HG02610 (cell line): ENCODE measurements around the gene EIF4A2.
"Not testable (repeated sequence)": the region's sequence is repeated elsewhere in the genome, so short reads cannot be mapped to it uniquely, and the experiment has no call there.

Source experiments
- ATAC-seq: cut with Tn5 transposase; IDR thresholded peaks from one replicate; pipeline ENCODE4 v1.9.1; 2021; ENCODE audit warnings: mild to moderate bottlenecking, moderate library complexity; ENCODE audit not compliant: unreplicated experiment

Gene EIF4A2

DNA sequence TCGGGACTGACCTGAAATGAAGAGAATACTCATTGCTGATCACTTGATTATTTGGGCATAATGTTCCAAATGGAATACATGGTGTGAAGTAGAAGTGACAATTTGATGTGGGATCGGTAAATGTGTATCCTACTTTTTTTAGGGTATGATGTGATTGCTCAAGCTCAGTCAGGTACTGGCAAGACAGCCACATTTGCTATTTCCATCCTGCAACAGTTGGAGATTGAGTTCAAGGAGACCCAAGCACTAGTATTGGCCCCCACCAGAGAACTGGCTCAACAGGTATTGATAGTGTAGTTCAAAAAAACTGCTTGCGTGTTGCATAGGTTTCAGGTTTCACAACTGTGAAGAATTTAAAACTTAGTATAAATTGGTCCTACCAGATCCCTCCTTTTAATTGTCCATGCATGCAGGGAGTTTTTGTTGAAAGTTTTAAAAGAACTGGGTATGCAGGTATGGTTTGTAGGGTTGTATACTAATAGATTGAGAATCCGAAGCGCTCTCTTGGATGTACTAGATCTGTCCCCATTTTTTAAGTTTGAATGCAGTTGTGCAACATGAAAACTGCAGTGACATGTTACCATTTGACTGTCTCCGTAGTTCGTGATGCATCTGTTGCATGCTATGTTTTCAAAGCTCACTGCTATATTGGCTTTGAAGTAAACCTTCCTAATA lies 1.6 kb downstream of the EIF4A2 start:
- no peak for ATAC-seq

DNA sequence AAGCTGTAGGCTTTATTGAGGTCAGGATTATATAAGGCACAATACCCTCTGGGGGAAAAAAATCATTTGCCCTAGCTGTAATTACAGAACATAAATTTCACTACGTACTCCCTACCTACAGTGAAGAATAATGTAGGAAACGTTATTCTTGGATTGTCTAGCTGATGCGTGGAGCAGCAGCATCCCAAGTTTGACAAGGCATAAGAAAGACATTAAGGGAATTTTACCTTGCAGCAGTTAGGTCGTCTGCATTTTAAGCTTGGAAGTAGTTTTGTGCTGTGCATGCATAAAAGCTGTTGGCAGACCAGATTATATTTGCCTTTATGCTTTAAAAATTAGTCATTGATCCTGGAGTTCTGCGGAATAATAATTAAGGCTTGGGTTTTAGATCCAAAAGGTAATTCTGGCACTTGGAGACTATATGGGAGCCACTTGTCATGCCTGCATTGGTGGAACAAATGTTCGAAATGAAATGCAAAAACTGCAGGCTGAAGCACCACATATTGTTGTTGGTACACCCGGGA lies 2.2 kb downstream of the EIF4A2 start:
- no peak for ATAC-seq

DNA sequence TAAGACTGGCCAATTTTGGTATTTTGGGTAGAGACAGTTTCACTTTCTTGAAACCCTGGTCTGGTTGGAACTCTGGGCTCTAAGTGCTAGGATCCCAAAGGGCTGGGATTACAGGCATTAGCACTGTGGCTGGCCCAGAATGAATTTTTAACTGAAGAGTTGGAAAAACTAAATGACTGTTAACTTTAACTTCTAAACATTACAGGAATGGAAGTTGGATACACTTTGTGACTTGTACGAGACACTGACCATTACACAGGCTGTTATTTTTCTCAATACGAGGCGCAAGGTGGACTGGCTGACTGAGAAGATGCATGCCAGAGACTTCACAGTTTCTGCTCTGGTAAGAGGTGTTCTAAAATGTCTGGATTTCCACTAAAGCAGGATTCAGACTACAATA lies 3.5 kb downstream of the EIF4A2 start:
- ATAC-seq: no peak

DNA sequence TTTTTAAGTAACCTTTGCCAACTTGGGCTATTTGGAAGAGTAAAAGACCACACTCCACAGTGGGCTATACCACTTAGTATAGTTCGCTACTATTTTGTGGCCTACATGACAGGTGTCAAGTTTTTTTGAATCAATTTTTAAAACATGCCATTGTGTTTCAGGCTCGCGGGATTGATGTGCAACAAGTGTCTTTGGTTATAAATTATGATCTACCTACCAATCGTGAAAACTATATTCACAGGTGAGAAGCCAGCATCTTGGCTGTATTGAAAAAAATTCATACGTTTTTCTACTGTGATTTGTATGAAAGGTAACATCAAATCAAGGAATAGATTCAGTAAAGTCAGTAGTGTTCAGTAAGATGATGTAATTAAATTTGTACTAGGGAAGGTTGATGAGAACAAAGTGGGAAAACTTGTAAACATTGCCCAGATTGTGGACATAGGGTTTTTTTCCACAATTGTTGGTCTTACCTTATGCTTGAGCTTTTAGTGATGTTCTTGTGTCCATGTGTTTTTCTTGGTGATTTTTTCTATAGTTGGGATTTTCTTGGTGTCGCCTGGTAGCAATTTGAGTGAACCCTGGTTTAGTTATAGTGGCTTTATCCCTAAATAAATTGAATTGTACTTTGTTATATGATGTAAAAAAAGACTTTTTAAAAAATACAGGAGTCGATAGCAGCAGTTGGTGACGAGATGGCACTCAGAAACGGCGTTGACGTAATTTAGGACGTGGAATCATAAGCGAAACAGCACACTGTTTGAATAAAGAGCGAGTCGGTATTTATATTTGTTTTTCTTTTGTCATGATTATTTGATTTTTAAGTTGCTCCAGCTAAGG lies 4.5 kb downstream of the EIF4A2 start:
- no peak for ATAC-seq

DNA sequence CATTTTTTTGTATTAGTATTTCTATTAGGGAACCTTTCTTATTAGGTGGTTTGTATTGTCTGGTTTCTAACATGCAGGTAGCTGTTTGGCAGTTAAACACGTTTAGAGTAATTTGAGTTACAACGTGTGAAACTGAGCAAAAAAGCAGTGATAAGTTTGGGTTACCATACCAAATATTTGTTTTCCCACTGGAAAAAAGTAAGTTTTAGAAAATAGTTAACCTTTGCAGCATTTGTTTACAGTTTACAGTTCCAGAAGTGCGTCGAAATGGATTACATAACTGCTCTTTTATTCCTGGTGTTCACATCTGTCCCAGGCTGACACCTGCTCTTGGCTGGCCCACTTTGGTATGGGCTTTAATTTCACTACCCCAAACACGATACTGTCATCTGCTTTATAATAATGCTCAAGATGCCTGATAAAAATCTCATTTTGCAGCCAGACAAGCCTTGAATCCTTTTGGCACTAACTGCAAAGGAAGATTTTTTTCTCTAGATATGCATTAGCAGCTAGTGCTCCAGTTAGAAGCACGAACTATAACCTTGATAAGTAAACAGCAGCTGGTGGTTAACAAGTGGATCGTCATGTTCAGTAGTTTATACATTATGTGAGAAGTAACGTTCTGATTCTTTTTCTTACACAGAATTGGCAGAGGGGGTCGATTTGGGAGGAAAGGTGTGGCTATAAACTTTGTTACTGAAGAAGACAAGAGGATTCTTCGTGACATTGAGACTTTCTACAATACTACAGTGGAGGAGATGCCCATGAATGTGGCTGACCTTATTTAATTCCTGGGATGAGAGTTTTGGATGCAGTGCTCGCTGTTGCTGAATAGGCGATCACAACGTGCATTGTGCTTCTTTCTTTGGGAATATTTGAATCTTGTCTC lies 5.3 kb downstream of the EIF4A2 start:
- no peak for ATAC-seq

DNA sequence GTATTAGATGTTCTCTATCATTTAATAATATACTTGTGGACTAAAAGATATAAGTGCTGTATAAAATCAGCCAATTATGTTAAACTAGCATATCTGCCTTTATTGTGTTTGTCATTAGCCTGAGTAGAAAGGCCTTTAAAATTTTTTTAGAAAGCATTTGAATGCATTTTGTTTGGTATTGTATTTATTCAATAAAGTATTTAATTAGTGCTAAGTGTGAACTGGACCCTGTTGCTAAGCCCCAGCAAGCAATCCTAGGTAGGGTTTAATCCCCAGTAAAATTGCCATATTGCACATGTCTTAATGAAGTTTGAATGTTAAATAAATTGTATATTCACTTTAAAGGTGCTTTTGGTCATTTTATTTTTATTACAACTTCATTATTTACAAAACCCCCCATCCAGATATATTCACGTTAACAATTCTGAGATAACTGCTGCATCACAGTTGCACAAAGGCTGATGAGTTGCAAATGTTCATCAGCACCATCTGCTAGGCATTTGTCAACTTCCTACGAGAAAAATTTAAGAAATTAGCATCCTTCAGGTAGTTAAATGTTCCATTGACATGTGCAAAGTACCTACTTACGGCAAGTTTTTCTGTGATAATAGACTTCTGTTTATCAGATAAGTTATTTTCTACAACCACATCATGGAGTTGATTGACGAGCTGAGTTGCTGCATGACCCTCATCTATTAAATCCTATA lies 6.3 kb downstream of the EIF4A2 start:
- no peak for ATAC-seq

DNA sequence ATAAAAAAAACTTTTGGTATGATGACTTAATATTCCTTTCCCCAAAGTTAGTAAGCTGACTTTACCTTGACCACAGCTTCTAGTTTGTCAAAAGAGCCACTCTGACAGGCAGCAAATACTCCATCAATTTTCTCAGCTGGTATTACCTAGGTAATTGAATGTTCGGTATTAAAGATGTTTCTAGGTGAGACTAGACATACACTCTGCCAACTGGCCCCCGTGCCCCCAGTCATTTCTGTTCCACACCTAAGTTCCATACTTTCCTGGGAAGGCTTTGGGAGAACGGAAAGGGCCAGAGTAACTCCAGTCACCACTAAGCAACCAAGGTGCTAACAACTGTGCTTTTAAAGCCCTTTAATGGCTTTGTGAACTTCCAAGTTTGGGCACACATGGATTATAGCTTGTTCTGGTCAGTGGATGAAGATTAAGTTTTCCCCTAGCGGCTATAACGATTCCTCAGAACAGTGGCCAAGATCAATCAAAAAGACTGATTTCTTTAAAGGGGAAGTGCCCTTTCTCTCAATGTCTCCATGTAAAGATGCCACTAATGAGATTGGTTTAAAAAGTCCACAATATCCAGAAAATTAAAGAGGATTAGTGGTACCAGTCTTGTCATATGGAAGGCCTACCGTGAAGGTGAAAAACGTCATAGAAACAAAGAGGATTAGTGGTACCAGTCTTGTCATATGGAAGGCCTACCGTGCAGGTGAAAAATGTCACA lies 7.0 kb downstream of the EIF4A2 start:
- no peak for ATAC-seq

DNA sequence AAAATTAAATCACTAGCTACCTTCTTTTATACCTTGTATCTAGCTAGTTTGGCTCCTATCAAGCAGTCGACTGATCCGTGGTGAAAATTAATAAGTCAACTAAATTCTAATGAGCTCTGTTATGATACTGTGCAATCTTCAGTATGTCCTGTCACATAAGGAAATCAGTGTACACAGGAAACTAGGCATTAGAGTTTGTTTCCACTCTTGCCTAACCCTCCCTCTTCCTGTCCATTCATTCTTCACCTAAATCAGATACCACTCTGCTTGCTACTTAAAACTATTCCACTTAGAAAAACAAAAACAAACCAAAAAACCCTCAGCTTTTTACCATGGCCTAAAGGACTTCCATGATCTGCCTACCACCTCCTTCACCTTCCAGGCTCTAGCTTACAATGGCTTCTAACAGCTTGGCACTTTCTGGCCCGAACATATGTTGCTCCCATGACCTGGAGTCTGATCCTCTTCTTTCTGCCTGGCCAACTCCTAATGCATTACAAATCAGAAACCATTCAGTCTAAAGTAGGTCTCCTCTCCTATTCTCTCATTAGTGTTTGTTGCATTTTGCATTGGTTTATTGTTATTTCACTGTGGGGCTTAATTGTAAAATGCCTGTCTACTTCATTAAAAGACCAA lies 15.0 kb downstream of the EIF4A2 start:
- ATAC-seq: no peak

DNA sequence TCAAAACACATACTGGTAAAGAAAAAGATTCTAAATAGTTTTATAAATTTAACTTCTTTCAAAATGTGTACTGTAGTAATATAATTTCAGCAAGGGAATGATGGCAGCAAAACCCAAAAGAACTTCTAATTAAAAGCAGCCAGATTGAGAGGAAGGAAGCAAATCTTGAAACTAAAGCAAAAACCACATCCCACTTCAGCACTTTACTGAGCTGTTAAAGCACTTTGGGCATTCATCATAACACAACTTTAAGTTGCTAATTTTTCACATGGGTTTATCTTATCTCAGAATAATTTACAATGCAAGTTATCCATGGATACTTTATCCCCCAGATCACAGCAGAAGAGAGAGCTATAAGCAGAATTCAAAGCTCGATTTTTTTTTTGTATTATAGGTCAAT lies 16.9 kb downstream of the EIF4A2 start:
- ATAC-seq: no peak

DNA sequence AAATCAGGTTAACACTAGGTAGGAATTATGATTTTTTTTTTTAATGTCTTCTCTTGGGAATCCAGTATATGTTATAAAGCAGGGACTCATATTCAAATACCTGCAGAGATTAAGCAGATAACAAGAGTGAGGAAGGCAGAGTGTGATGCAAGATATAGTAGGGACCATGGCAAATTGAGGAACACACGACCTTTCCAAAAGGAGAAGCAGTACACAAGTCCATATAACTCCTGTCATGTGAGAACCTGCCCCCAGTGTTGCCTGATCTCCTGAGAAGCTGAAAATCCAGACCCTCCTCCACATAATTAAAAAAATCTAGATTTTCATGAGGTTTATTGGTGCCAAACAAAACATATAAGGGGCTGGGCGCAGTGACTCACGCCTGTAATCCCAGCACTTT lies 19.3 kb downstream of the EIF4A2 start:
- ATAC-seq: no peak

DNA sequence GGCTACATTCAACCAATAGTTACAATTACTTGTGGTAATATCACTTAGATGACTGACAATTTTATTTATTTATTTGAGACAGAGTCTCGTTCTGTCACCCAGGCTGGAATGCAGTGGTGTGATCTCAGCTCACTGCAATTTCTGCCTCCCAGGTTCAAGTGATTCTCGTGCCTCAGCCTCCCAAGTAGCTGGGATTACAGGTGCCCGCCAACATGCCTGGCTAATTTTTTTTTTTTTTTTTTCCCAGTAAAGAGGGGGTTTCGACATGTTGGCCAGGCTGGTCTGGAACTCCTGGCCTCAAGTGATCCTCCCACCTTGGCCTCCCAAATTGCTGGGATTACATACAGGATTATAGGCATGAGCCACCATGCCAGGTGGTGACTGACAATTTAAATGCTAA lies 20.1 kb downstream of the EIF4A2 start:
- ATAC-seq: not testable (repeated sequence)

DNA sequence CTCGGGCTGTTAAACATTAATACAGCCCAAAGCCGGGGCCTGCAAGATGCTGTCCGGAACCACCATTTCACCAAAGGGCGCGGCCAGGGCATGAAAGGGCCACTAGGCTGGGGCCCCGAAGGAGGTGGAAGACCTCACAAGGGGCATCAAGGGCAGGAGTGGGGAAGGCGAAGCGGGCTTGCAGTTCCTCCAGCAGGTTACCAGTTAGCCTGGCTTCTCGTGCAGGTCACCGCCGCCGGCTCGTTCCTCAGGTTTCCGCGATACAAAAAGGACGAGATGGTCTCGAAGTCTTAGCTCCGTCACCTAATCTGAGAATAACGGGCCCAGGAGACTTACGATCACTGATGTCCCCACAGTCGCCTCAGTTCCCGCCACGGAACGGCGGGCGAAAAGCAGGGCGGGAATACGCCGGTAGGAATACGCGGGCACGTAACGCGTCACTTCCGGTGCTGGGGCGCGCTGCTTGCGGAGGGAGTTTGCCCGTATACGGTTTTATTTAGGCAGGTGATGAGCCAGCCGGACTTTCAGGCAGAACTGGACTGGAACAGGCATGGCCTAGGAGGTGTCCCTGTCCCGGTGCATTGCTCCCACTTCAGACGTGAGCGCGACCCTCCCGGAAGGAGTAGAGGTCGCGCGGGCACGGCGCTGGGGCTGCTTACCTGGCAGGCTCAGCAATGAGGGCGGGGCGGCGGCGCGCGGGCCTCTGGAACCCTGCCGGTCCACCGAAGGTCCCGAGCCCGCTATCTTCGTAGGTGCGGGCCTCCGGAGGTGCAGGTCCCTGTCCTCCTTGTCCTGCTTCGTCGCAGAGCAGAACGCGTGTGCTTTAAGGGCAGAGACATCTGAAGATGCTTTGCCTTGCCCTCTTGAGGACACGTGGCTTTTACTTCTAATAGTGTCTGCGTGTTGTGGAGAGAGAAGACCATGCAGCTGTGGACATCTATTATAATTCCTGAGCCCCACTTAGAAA lies 23.0 kb downstream of the EIF4A2 start, which contains the start of gene RFC4:
Gene RFC4, minus strand, starts transcription at position 394 of the 967 bp plus-strand sequence. CDS start 1,769 bp downstream, outside the sequence.
- peak; percentile 93 for ATAC-seq

DNA sequence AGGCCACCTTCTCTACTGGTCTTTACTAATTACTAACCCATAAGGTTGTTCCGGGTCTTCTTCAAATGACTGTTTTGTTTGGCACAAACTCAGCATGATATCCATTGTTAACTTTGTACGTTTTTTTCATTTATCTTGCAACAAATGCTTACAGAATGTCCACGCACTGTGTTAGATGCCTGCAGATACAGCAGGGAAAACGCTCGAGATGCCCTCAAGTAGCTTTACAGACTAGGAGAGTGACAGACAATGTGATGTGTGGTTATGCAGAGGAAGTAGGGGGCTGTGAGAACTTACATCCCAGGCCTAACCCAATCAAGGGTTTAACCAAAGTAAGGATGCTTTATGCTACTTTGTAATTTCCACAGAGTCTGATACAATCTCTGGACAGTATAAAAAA lies 23.9 kb downstream of the EIF4A2 start:
- ATAC-seq: no peak

DNA sequence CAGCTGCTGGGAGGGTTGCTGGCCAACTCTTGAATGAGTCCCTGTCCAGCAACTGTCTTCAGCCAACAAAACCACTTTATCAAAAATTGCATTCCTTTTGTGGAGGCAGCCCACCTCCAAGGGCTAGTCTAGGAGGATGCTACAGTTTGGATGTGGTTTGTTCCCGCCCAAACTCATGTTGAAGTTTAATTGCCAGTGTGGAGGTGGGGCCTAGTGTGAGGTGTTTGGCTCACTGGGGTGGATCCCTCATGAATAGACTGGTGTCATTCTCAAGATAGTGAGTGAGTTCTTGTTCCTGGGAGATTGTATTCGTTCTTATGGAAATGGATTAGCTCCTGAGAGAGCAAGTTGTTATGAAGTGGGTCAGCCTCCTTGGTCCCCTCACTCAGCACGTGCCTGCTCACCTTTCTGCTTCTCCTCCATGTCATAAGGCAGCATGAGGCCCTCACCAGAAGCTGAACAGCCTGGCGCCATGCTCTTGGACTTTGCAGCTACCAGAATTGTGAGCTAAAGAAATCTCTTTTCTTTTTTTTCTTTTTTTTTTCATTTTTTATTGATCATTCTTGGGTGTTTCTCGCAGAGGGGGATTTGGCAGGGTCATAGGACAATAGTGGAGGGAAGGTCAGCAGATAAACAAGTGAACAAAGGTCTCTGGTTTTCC lies 27.1 kb downstream of the EIF4A2 start:
- ATAC-seq: no peak

DNA sequence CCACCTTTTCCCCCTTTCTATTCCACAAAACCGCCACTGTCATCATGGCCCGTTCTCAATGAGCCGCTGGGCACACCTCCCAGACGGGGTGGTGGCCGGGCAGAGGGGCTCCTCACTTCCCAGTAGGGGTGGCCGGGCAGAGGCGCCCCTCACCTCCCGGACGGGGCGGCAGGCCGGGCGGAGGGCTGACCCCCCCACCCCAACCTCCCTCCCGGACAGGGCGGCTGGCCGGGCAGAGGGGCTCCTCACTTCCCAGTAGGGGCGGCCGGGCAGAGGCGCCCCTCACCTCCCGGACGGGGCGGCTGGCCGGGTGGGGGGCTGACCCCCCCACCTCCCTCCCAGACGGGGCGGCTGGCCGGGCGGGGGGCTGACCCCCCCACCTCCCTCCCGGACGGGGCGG lies 27.9 kb downstream of the EIF4A2 start:
- not testable (repeated sequence) for ATAC-seq

DNA sequence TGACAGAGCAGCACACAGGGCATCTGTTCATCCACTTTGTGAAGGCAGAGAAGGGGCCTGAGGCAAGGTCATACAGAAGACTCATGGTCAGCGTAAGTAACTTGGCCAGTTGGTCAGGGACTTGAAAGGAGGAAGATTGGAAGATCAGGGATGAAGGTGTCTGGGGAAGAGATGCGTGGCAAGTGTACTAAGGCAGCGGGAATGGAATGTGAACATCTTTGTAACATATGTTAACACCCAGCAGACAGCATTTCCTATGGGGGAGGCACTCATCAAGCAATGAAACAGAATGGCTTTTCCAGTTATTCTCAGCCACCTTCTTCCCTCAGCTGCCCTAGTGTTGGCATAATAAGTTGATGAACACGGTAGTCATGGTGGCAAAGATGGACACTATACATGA lies 30.7 kb downstream of the EIF4A2 start:
- ATAC-seq: no peak

DNA sequence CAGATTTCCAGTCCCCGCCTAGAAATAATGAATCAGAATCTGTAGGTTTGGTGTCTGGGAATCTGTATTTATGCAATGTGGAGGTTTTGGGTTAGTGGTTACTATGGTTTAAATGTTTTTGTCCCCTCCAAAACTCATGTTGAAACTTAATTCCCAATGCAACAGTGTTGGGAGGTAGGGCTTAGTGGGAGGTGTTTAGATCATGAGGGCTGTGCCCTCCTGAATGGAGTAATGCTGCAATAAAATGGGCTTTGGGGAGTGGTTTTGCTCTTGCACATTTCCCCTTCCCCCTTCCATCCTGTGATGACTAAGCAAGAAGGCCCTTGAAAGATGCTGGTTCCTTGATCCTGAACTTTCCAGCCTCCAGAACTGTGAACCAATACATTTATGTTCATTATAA lies 32.1 kb downstream of the EIF4A2 start:
- ATAC-seq: no peak

DNA sequence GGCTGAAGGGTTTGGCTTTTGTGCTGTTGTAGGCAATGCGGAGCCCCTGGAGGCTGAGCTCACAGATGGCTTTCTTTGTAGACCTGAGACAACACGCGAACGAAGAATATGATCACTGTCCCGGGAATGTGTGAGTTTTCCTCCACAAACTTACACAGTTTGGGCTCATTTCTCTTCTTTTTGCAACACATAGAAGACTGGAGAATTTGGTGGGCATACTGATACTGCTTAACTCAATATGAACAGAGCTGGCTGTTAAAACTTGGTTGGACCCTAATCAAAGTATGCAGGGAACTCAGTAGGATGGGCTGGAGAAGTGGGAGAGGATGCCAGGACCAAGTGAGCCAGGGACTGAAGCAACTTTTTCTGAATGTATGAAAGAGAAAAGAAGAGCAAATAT lies 35.1 kb downstream of the EIF4A2 start:
- ATAC-seq: no peak
